Femur (tissue), 1 donor: ENCODE measurements around the gene GPR78.
A peak's percentile ranks its signal among the peaks of the same experiment; 100 is the strongest.
"Not testable (repeated sequence)": the region's sequence is repeated elsewhere in the genome, so short reads cannot be mapped to it uniquely, and the experiment has no call there.

Experiments
- DNase-seq: peaks from one replicate; pipeline ENCODE4 v3.0.0-alpha.2; 2017

Gene GPR78

GRCh38 chr4:8568068-8568668, 12.0 kb upstream of the GPR78 start:
- DNase-seq = no peak

- DNase-seq = no peak
Observed at GRCh38 chr4:8570201-8570600, 10.0 kb upstream of the GPR78 start.

DNA sequence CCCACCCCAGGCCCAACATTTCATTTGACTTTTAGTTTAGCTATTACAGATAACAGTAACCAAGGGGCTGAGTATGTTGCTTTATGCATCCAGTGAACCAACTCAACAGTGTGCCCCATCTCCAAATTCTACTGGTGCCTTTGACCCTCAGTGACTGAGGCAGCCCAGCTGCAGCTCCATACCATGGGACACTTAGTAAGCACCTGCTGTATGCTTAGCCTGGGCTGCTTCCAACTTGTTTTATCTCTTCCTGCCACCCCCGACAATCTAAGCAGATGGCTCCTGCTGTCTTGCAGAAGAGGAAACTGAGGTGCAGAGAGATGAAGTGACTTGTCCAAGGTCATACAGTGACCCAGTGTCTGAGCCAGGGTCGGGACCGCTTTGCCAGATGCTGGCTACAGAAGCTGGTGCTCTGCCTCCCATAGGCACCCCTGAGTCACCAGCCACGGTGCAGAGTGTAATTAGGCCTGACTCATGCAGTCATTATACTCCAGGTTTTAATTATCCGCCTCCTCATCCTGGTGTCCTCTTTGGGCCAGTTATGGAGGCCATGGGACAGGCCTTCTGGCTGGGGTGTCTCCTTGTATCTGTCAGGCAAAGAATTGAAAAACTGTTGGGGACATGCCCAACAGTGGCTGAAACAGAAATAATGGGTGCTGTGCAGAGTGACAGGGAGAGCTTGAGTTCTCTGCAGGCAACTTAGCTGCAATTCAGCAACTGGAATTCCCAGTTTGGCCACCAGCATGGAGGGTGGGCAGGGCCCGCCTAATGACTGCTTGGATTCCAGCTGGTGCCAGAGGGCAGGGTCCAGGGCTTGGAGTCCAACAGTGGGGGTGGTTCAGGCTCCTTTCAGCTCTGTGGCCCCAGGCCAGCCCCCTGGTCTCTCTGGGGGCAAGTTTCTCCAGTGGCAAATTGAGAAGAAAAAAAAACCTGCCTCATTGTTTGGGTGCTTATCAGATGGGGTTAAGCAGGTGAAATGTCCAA, 8.2 kb upstream of the GPR78 start:
- DNase-seq = no peak

- DNase-seq = no peak
Observed at GRCh38 chr4:8573266-8573665, 6.9 kb upstream of the GPR78 start.

DNA sequence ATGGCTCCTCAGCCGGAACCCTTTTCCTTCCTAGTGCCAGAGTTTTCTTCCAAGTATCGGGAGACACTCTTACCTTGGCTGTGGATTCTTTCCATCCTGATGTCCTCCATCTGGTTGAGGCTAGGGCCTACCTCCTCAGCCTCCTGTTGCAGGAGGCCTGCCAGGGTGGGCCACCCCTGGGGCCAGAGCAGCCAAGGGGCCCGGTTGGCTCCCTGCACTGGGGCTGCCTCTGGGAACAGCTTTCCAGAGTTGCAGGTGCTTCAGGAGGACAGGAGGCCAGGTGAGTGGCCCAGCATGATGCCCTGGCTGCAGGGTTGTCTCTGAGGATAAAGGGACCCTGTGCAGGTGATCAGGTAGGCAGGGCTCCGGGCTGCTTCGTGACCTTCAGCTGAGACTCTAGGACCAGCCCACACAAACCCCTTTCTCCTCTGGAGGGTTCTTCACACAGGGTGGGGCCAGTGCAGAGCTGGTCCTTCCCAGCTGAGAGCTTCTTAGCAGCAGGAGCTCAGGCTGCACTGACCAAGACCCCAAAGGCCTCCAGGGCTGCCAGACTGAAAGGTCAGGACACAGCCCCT, 5.3 kb upstream of the GPR78 start:
- DNase-seq = no peak

DNA sequence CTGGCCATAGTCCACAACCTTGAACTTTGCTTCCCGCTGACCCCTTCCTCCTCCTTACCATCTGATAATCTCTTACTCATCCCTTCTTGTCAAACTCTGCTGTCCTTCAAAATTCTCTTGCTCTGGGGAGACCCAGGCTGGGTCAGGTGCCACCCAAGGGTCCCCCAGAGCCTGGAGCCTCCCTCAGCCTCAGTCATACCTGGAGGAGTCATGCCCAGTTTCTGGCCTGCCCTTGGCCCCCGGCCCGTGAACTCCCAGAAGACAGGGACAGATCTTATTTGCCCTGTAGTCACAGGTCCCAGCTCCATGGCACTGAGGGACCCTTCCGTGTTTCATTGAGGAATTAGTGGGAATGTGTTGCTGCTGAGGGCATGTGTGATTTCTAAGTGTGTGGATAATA, 4.7 kb upstream of the GPR78 start:
- no peak for DNase-seq

GRCh38 chr4:8576591-8576990, 3.6 kb upstream of the GPR78 start:
- DNase-seq = not testable (repeated sequence)

GRCh38 chr4:8577046-8577445, 3.1 kb upstream of the GPR78 start:
- no peak for DNase-seq

DNA sequence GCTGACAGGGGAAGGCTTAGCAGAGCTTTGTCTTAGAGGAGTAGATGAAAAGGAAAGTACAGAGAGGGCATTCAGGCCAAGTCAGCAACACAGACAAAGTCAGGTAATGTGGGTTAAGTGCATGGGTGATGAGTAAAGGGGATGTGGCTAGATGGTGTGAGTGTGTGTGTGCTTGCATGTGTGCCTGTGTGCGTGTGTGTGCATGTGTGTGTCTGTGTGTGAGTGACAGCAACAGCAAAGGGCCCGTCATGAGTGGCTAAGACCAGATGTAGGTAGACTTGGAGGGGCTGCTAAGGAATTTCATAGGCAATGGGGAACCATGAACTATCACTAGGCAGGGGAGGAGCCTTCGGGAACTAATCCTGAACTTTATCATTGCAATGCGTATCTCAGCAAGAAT, 2.2 kb upstream of the GPR78 start:
- no peak for DNase-seq

- DNase-seq = no peak
Observed at GRCh38 chr4:8578717-8579116, 1.5 kb upstream of the GPR78 start.

DNA sequence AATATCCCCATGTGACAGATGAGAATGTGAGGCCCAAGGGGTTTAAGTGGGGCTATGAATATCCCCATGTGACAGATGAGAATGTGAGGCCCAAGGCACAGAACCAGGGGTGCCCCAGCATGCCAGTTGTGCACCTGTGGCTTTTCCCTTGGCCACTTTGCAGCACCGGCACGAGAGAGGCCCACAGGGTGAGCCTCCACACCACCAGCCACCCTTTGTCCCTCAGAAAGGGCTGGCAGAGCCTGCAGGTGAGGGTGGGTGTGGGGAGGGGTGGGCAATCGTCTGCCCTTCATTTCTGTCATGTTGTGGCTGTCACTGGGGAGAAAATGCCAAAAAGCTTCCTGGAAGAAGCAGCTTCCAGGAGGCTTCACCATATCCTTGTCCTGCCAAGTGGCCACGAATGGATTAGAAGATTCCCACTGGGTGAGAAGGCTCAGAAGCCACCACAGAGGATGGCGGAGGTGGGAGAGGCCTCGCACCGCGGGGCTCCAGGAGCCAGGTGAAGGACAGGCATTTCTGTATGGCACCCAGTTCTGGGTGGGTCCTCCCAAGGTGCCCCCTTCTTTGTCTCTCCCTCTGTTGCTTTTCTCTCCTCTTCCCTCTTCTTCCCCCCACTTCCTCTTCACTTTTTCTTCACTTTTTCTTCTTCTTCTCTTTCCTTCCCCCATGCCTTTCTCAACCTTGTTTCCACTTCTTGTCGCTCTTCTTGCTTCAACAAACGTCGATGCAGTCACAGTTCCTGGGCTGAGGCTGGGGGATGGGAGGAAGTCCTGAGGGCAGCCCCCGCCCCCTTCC, 469 bp upstream of the GPR78 start:
- DNase-seq = no peak

DNA sequence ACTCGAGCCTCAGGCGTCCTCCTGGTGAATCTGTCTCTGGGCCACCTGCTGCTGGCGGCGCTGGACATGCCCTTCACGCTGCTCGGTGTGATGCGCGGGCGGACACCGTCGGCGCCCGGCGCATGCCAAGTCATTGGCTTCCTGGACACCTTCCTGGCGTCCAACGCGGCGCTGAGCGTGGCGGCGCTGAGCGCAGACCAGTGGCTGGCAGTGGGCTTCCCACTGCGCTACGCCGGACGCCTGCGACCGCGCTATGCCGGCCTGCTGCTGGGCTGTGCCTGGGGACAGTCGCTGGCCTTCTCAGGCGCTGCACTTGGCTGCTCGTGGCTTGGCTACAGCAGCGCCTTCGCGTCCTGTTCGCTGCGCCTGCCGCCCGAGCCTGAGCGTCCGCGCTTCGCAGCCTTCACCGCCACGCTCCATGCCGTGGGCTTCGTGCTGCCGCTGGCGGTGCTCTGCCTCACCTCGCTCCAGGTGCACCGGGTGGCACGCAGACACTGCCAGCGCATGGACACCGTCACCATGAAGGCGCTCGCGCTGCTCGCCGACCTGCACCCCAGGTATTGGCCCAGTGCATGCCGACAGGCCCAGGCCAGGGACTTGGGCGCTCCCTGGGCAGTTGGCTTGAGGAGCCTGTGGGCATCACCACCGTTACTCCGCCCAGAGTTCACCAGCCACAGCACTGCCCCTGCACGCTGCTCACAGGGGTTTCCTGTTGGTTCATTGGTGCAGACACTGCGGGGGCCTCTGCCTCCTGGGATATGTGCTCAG, 1.1 kb downstream of the GPR78 start:
- DNase-seq = peak; percentile 13

GRCh38 chr4:8582016-8582415, 1.8 kb downstream of the GPR78 start:
- no peak for DNase-seq

- DNase-seq = no peak
Observed at GRCh38 chr4:8582436-8582835, 2.2 kb downstream of the GPR78 start.

DNA sequence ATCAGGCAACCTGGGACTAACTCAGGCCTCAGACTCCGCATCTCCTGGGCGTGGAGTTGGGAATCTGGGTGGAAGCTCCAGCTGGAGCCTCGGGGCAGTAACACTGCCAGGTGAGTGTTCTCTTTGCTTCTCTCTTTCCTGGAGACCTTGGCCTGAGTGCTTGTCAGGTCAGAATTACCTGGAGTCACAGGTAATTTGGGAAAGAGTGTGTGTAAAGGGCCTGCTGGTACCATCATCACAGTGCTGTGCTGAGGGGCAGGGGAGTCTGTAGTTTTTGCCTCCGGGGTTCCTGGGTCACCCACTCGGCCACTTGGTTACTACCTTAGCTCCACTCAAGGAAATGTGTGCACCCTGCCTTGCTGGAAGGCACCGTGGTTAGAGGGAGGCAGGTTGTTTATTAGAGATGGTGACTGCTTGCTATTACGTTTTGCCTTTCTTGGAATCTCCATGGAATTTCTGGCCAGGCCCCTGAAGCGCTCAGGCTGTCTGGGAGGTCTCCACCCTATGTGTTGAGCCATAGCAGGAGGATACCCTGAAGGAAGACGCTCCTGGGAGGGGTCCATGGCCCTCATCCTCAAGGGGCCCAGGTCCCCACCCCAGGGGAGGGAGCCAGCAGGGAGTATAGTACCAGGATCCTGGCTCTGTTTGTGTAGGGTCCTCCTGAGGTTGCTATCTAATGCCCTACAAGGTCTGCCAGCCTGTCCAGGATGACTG, 2.9 kb downstream of the GPR78 start:
- no peak for DNase-seq

DNA sequence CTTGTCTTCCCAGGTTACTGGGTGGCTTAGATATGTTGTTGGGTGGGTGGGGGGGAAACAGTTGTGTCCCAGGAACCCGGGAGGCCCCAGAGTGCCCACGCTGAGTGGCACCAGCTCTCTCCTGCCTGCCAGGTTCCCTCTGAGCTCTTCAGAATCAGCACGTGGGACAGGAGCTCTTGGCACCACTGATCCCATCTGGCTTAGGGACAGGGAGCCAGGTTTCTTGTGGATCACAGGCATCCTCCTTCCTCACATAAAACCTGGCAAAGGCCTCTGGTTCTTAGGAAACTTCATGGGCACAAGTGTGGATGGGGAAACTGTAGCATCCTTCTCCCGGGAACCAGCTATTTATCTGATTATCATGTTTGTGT, 3.4 kb downstream of the GPR78 start:
- DNase-seq = no peak

GRCh38 chr4:8585186-8585585, 5.0 kb downstream of the GPR78 start:
- DNase-seq = no peak

DNA sequence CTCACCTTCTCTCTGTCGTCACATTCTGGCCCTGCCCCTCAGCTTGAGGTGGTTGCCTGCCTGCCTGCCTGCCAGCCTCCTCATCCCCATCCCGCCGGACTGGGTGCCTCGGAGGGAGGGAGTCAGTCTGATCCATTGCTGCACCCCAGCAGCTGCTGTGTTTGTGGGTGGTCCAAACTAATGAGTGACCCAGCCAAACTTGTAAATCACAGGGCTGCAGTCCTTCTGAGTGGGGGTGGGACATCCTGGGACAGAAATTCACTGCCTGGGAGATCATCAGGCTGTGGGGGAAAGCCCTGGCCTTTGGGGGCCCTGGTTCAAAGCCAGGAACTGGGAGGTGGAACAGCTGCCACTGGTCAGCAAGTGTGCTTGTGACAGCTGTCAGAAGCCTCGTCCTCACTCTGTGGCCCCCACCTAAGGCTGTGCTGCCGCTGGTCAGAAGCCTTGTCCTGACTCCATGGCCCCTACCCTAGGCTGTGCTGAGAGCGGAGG, 5.6 kb downstream of the GPR78 start:
- DNase-seq = peak; percentile 17

DNA sequence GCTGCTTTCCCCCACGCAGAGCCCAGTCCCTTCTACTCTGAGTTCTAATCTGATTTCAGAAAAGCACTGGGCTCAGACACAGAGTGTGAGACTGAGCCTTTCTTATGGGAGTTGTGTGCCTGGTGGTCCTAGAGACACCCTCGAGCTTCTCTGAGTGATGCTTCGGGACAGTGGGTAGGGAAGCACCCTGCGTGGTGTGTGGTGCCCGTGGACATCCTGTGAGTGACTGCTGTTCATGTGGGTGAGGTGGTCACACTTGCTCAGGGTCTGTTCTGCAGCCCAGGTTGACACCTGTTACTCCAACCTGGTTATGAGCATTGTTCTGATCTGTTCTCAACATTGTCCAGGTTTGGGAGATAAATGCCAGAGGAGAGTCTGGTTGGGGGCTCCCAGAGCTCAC, 6.1 kb downstream of the GPR78 start:
- DNase-seq = no peak

DNA sequence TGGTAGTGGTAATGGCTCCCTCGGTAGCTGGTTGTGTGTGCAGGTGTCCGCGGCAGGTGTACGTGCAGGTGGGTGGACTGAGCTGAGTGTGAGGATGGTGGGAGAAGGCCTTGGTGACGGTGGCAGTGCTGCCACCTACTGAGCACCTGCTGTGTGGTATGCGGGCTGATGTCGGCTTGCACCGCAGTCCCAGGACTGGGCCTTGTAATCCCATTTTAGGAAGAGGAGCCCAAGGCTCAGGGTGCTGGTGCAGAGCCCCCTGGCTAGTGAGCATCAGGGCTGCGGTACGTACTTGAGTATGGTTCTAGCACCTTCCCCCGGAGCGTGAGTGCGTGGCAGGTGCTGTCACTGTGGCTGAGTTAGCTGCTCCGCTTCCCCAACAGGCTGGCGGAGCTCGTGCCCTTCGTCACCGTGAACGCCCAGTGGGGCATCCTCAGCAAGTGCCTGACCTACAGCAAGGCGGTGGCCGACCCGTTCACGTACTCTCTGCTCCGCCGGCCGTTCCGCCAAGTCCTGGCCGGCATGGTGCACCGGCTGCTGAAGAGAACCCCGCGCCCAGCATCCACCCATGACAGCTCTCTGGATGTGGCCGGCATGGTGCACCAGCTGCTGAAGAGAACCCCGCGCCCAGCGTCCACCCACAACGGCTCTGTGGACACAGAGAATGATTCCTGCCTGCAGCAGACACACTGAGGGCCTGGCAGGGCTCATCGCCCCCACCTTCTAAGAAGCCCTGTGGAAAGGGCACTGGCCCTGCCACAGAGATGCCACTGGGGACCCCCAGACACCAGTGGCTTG, 6.7 kb downstream of the GPR78 start:
- no peak for DNase-seq
